SK-MEL-5 (cell line): ENCODE results near the gene LASP1NB.

Experiments
- DNase-seq: peaks from one replicate; pipeline ENCODE4 v3.0.0-alpha.2; 2016; ENCODE audit warnings: low read depth, low spot score
- in situ Hi-C: cut with HindIII; loops from 2 replicates; pipeline ENCODE4 v1.10.0; 2016; ENCODE audit warnings: low sequenced_read_pairs, high pct_unique_total_duplicates, low pct_unique_long_range_greater_than_20kb

Gene LASP1NB

GRCh38 chr17:38925263-38925995 is at the start of gene LASP1NB:
LASP1NB (plus strand) TSS chr17:38925614.
- no peak for DNase-seq
- in situ Hi-C loops, result no loop called here

GRCh38 chr17:38877130-38877851 is 48.1 kb upstream of the LASP1NB start:
- no peak for DNase-seq
- in situ Hi-C loops, result no loop called here

- in situ Hi-C loops, result no loop called here
- peak; percentile 43 for DNase-seq
Measured at GRCh38 chr17:38879878-38880665, 45.3 kb upstream of the LASP1NB start.

- peak; percentile 68 for DNase-seq
Measured at GRCh38 chr17:38881600-38882191, 43.7 kb upstream of the LASP1NB start.

GRCh38 chr17:38882870-38883269 is 42.5 kb upstream of the LASP1NB start:
- in situ Hi-C loops, result no loop called here
- no peak for DNase-seq

More at GRCh38 chr17:38881600-38882191, 43.7 kb upstream of the LASP1NB start:
- in situ Hi-C loops, result no loop called here

GRCh38 chr17:38883592-38884526 is 41.6 kb upstream of the LASP1NB start:
- DNase-seq, result peak; percentile 95
- in situ Hi-C loops, result no loop called here

- no peak for DNase-seq
- in situ Hi-C loops, result no loop called here
Measured at GRCh38 chr17:38885044-38885727, 40.2 kb upstream of the LASP1NB start.

- in situ Hi-C loops, result no loop called here
- DNase-seq, result no peak
Measured at GRCh38 chr17:38885728-38886642, 39.4 kb upstream of the LASP1NB start.

- no peak for DNase-seq
- in situ Hi-C loops, result no loop called here
Measured at GRCh38 chr17:38886643-38887010, 38.8 kb upstream of the LASP1NB start.

- DNase-seq, result no peak
- in situ Hi-C loops, result no loop called here
Measured at GRCh38 chr17:38888842-38889241, 36.6 kb upstream of the LASP1NB start.

- in situ Hi-C loops, result no loop called here
- no peak for DNase-seq
Measured at GRCh38 chr17:38889745-38890409, 35.5 kb upstream of the LASP1NB start.

- in situ Hi-C loops, result no loop called here
- DNase-seq, result no peak
Measured at GRCh38 chr17:38890410-38890746, 35.0 kb upstream of the LASP1NB start.

- no peak for DNase-seq
- in situ Hi-C loops, result no loop called here
Measured at GRCh38 chr17:38891441-38891840, 34.0 kb upstream of the LASP1NB start.

GRCh38 chr17:38892083-38892482 is 33.3 kb upstream of the LASP1NB start:
- no peak for DNase-seq
- in situ Hi-C loops, result no loop called here

- in situ Hi-C loops, result no loop called here
- no peak for DNase-seq
Measured at GRCh38 chr17:38892620-38893019, 32.8 kb upstream of the LASP1NB start.
